Stimulated activated CD4-positive, alpha-beta T cell treated with anti-CD3 and anti-CD28 coated beads, Interleukin-2, amount 100 ng/mL, for 48 hours (primary cell): Measurements from ENCODE around the gene PRXL2A.
"Not testable (repeated sequence)": the region's sequence is repeated elsewhere in the genome, so short reads cannot be mapped to it uniquely, and the experiment has no call there.

ENCODE experiments used
- DNase-seq, 2 donors: peaks; one replicate each; pipeline ENCODE4 v3.0.0-alpha.2; 2020

Gene PRXL2A

GRCh38 chr10:80462299-80462980 is 54.1 kb downstream of the PRXL2A start:
- DNase-seq: no peak

- DNase-seq: no peak
Observed at GRCh38 chr10:80462981-80463741, 54.8 kb downstream of the PRXL2A start.

GRCh38 chr10:80463868-80464267 is 55.5 kb downstream of the PRXL2A start:
- DNase-seq: no peak

- no peak for DNase-seq
Observed at GRCh38 chr10:80464557-80465450, 56.5 kb downstream of the PRXL2A start.

GRCh38 chr10:80465451-80465835 is 57.1 kb downstream of the PRXL2A start:
- no peak for DNase-seq

- DNase-seq: no peak
Observed at GRCh38 chr10:80465839-80466590, 57.7 kb downstream of the PRXL2A start.

GRCh38 chr10:80466724-80467326 is 58.5 kb downstream of the PRXL2A start:
- no peak for DNase-seq

GRCh38 chr10:80468002-80468401 is 59.7 kb downstream of the PRXL2A start:
- no peak for DNase-seq

- DNase-seq: no peak
Observed at GRCh38 chr10:80468806-80469421, 60.6 kb downstream of the PRXL2A start.

GRCh38 chr10:80470266-80470665 is 61.9 kb downstream of the PRXL2A start:
- no peak for DNase-seq

GRCh38 chr10:80471001-80471400 is 62.6 kb downstream of the PRXL2A start:
- no peak for DNase-seq

GRCh38 chr10:80471715-80472233 is 63.4 kb downstream of the PRXL2A start:
- no peak for DNase-seq

GRCh38 chr10:80472234-80473095 is 64.1 kb downstream of the PRXL2A start:
- no peak for DNase-seq

- no peak for DNase-seq
Observed at GRCh38 chr10:80473096-80473657, 64.8 kb downstream of the PRXL2A start.

- DNase-seq: no peak
Observed at GRCh38 chr10:80473692-80474596, 65.6 kb downstream of the PRXL2A start.

GRCh38 chr10:80474597-80474910 is 66.2 kb downstream of the PRXL2A start:
- no peak for DNase-seq

- DNase-seq: no peak
Observed at GRCh38 chr10:80474941-80475340, 66.6 kb downstream of the PRXL2A start.

GRCh38 chr10:80475641-80476040 is 67.3 kb downstream of the PRXL2A start:
- not testable (repeated sequence) for DNase-seq

- DNase-seq: no peak
Observed at GRCh38 chr10:80476685-80477084, 68.3 kb downstream of the PRXL2A start.
